Measurements from ENCODE around the gene FAM118B. TPM values are rescaled to one million over a fixed set of nuclear protein-coding genes. Genes with fewer than 3 reads are reported as not detected.

The FAM118B gene
- polyA plus RNA-seq, 1 of the 3 experiments (the other 2 are of a cell fraction) = 19.5 TPM

DNA sequence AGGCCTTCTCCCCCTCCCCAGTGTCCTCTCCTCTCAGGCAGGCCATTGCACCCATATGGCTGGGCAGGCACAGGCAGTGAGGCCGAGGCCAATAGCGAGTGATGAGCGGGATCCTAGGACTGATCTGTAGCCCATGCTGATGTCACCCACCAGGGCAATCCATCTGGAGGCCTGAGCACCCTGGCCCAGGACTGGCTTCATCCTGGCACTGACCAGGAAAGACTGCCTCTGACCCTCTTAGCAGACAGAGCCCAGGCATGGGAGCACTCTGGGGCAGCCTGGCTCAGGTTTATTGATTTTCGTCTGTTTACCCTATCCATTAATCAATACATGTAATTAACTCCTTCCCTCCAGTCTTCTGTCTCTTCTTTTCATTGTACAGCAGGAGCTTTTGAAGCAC, 66.2 kb downstream of the FAM118B start:
- ChIA-PET CTCF (no interaction called here), POLR2A (no interaction called here)
- DNase-seq = no peak
- peaks cover 14 to 39% of the 10 kb centered on the region in 2 experiments for H3K36me3 ChIP-seq (replicated peaks in 1 of 2; ENCODE audit: control insufficient read depth in 1 of 2, insufficient read depth in 2 of 2, low read length in 1 of 2)
- peaks cover 0 to 10% of the 10 kb centered on the region in 2 experiments; a peak in 1 of 4 replicates for H3K4me1 ChIP-seq (ENCODE audit: control insufficient read depth in 1 of 2, insufficient read depth in 2 of 2, low read depth in 1 of 2, low read length in 1 of 2)
- peaks cover 5% of the 10 kb centered on the region for H3F3A ChIP-seq (replicated peaks; ENCODE audit: insufficient read depth)
- no peak overlapping the region for H2AFZ ChIP-seq (ENCODE audit: low read depth)
- H3K4me2 ChIP-seq = no peak overlapping the region
- H3K27me3 ChIP-seq (ENCODE audit: insufficient read depth) = no peaks in the 10 kb centered on the region
- no peak overlapping the region for H3K4me3 ChIP-seq (ENCODE audit: low read depth in 2 of 2, low read length in 1 of 2)
- no peak overlapping the region for H3K27ac ChIP-seq (ENCODE audit: low read depth in 2 of 2, low read length in 1 of 2)
- no peaks in the 10 kb centered on the region for H3K9me2 ChIP-seq
- WGBS (ENCODE audit: low lambda C conversion rate) = 99% methylated on average over 4 of the region's 4 CpGs
- H3K9ac ChIP-seq = no peak overlapping the region
- no peaks in the 10 kb centered on the region for H3K9me3 ChIP-seq
- H3K79me2 ChIP-seq (ENCODE audit: insufficient read depth) = peaks cover 3% of the 10 kb centered on the region; the same call in 1 of the 2 replicates
- TF ChIP-seq NRF1 (IDR thresholded peaks at IDR 0.05; ENCODE audit: low read depth, low read length) (no peak), EP300 (IDR thresholded peaks at IDR 0.05; ENCODE audit: borderline replicate concordance in 1 of 2, low read depth in 1 of 2, low read length in 1 of 2) (no peak), GATA2 (CRISPR knock-in tag; IDR thresholded peaks at IDR 0.05) (no peak), CHD2 (IDR thresholded peaks at IDR 0.05; ENCODE audit: low read length, partially characterized antibody) (no peak), SIN3A (IDR thresholded peaks at IDR 0.05; ENCODE audit: borderline replicate concordance, low read depth, low read length) (no peak), GABPA (IDR thresholded peaks at IDR 0.05; ENCODE audit: low read depth) (no peak), MXI1 (IDR thresholded peaks at IDR 0.05; ENCODE audit: low read depth, low read length) (no peak), TEAD4 (IDR thresholded peaks at IDR 0.05; ENCODE audit: borderline replicate concordance, insufficient read depth) (no peak), RFX5 (IDR thresholded peaks at IDR 0.05; ENCODE audit: low read length) (no peak), FOSL2 (IDR thresholded peaks at IDR 0.05; ENCODE audit: borderline replicate concordance, low read depth) (no peak), RAD21 (IDR thresholded peaks at IDR 0.05; ENCODE audit: low read length) (no peak), EZH2phosphoT487 (IDR thresholded peaks at IDR 0.05; ENCODE audit: borderline replicate concordance, low read depth) (no peak)
- TF ChIP-seq, protein P1, sequence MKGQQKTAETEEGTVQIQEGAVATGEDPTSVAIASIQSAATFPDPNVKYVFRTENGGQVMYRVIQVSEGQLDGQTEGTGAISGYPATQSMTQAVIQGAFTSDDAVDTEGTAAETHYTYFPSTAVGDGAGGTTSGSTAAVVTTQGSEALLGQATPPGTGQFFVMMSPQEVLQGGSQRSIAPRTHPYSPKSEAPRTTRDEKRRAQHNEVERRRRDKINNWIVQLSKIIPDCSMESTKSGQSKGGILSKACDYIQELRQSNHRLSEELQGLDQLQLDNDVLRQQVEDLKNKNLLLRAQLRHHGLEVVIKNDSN (IDR thresholded peaks at IDR 0.05; ENCODE audit: borderline replicate concordance, low read depth) = no peak
- TF ChIP-seq, protein P2, sequence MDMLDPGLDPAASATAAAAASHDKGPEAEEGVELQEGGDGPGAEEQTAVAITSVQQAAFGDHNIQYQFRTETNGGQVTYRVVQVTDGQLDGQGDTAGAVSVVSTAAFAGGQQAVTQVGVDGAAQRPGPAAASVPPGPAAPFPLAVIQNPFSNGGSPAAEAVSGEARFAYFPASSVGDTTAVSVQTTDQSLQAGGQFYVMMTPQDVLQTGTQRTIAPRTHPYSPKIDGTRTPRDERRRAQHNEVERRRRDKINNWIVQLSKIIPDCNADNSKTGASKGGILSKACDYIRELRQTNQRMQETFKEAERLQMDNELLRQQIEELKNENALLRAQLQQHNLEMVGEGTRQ (IDR thresholded peaks at IDR 0.05; ENCODE audit: borderline replicate concordance, low read depth, low read length) = no peak
- no peaks in the 10 kb centered on the region for H4K20me1 ChIP-seq (ENCODE audit: insufficient read depth)

DNA sequence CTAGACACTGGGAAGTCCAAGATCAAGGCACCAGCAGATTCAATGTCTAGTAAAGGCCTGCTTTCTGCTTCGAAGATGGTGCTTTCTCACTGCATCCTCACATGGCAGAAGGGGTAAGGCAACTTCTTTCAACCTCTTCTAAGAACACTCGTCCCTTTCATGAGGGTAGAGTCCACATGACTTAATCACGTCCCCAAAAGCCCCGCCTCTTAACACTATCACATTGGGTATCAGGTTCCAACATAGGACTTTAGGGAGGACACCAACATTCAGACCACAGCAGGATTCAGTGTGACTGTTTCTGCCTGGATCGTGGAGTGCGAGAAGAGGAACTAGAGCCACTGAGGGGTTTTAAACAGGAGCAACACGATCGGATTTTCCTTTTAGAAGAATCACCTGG, 67.6 kb downstream of the FAM118B start:
- Histone ChIP-seq H3K4me1 (ENCODE audit: control insufficient read depth in 1 of 2, insufficient read depth in 2 of 2, low read depth in 1 of 2, low read length in 1 of 2) (peaks cover 0 to 13% of the 10 kb centered on the region in 2 experiments; a peak in 1 of 4 replicates), H3K27me3 (ENCODE audit: insufficient read depth) (no peaks in the 10 kb centered on the region), H3K79me2 (ENCODE audit: insufficient read depth) (peaks cover 12% of the 10 kb centered on the region; the same call in 1 of the 2 replicates), H3K9me3 (no peaks in the 10 kb centered on the region), H3K4me3 (ENCODE audit: low read depth in 2 of 2, low read length in 1 of 2) (no peak overlapping the region), H3K36me3 (replicated peaks in 1 of 2; ENCODE audit: control insufficient read depth in 1 of 2, insufficient read depth in 2 of 2, low read length in 1 of 2) (peaks cover 12 to 27% of the 10 kb centered on the region in 2 experiments), H4K20me1 (ENCODE audit: insufficient read depth) (no peaks in the 10 kb centered on the region), H3K27ac (ENCODE audit: low read depth in 2 of 2, low read length in 1 of 2) (no peak overlapping the region), H3F3A (replicated peaks; ENCODE audit: insufficient read depth) (peaks cover 8% of the 10 kb centered on the region), H3K4me2 (no peak overlapping the region), H2AFZ (ENCODE audit: low read depth) (no peak overlapping the region), H3K9me2 (no peaks in the 10 kb centered on the region), H3K9ac (no peak overlapping the region)
- WGBS (ENCODE audit: low lambda C conversion rate) = 94% methylated on average over 8 of the region's 8 CpGs
- no peak for DNase-seq
- CTCF ChIA-PET = no interaction called here
- POLR2A ChIA-PET = no interaction called here
- TF ChIP-seq, protein P2 (IDR thresholded peaks at IDR 0.05; ENCODE audit: borderline replicate concordance, low read depth, low read length) = no peak
- TF ChIP-seq TCF12 (IDR thresholded peaks at IDR 0.05) (no peak), SIN3A (IDR thresholded peaks at IDR 0.05; ENCODE audit: borderline replicate concordance, low read depth, low read length) (no peak), FOXJ3 (CRISPR knock-in tag; IDR thresholded peaks at IDR 0.05) (no peak), NRF1 (IDR thresholded peaks at IDR 0.05; ENCODE audit: low read depth, low read length) (no peak), RFX5 (IDR thresholded peaks at IDR 0.05; ENCODE audit: low read length) (no peak), EP300 (IDR thresholded peaks at IDR 0.05; ENCODE audit: borderline replicate concordance in 1 of 2, low read depth in 1 of 2, low read length in 1 of 2) (no peak), RXRA (IDR thresholded peaks at IDR 0.05; ENCODE audit: borderline replicate concordance, low read depth) (no peak), GABPA (IDR thresholded peaks at IDR 0.05; ENCODE audit: low read depth) (no peak), EZH2phosphoT487 (IDR thresholded peaks at IDR 0.05; ENCODE audit: borderline replicate concordance, low read depth) (no peak), JUND (IDR thresholded peaks at IDR 0.05) (no peak), TAF1 (IDR thresholded peaks at IDR 0.05; ENCODE audit: borderline replicate concordance, low read depth, low read length) (no peak), YY1 (IDR thresholded peaks at IDR 0.05; ENCODE audit: low read depth) (no peak), TEAD4 (IDR thresholded peaks at IDR 0.05; ENCODE audit: borderline replicate concordance, insufficient read depth) (no peak)
- TF ChIP-seq, protein P3, sequence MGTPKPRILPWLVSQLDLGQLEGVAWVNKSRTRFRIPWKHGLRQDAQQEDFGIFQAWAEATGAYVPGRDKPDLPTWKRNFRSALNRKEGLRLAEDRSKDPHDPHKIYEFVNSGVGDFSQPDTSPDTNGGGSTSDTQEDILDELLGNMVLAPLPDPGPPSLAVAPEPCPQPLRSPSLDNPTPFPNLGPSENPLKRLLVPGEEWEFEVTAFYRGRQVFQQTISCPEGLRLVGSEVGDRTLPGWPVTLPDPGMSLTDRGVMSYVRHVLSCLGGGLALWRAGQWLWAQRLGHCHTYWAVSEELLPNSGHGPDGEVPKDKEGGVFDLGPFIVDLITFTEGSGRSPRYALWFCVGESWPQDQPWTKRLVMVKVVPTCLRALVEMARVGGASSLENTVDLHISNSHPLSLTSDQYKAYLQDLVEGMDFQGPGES (IDR thresholded peaks at IDR 0.05; ENCODE audit: low read depth, low read length) = no peak
- TF ChIP-seq, protein P4, sequence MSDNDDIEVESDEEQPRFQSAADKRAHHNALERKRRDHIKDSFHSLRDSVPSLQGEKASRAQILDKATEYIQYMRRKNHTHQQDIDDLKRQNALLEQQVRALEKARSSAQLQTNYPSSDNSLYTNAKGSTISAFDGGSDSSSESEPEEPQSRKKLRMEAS (IDR thresholded peaks at IDR 0.05; ENCODE audit: low read depth) = no peak
- TF ChIP-seq, protein P5, sequence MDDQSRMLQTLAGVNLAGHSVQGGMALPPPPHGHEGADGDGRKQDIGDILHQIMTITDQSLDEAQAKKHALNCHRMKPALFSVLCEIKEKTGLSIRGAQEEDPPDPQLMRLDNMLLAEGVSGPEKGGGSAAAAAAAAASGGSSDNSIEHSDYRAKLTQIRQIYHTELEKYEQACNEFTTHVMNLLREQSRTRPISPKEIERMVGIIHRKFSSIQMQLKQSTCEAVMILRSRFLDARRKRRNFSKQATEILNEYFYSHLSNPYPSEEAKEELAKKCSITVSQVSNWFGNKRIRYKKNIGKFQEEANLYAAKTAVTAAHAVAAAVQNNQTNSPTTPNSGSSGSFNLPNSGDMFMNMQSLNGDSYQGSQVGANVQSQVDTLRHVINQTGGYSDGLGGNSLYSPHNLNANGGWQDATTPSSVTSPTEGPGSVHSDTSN (IDR thresholded peaks at IDR 0.05) = no peak
